Measurements from ENCODE around the gene MSL3B.

MSL3B gene

DNA sequence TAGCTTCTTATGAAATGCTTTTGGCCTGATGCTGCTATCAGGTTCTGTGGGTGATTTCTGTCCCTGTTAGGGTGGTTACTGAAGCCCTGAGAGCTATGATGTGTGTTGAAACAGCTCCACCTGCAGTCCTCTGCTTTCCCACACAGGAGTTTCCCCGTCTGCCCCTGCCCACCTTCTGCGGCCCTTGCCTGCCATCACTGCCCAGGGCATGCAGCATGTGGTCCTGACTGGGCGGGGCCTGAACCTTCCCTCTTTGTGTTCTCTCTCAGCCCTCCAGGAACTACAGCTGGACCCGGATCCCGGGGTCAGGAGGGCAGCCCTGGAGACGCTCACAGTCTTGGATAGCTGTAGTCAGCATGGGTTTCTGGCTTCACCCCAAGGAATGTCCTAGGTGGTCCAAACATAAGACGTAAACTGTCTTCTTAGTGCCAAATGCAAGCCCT is 35.3 kb downstream of the MSL3B start:
- no peak for DNase-seq (ENCODE audit: low read depth)

DNA sequence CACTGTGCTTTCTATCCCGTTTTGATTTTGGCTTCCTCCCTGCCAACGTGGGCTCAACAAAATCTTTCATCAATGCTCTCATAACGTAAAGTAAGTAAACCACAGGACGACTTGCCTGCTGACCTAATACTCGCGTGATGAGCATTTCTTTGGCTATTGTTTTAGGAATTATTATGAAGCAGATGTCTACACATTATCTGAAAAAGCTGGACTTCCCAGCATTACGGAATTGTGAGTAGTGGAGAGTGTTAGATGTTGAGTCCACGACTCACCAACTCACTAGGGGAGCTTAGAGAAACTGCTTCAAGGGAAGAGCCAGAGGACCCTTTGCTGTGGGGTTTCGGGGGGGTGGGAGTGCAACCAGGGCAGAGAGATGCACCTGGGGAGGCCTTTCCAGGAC is 35.8 kb downstream of the MSL3B start:
- DNase-seq (ENCODE audit: low read depth) = no peak

DNA sequence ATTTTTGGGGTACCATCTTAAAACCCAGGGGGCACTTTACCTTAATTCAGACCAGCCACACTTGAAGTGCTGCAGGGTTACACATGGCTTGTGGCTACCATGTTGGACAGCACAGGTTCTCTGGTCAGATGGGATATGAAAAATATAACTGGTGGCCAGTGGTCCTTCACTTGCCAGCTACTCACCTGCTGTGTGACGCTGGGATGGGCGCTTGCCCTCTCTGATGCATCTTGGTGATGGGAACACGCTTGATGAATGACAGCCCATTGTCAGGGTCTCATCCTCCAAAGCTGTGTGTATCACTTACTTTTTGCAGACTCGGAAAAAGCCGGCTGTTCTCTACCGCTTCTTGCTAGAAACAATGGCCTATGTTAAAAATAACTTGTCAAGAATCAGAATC is 36.3 kb downstream of the MSL3B start:
- DNase-seq (ENCODE audit: low read depth) = no peak

DNA sequence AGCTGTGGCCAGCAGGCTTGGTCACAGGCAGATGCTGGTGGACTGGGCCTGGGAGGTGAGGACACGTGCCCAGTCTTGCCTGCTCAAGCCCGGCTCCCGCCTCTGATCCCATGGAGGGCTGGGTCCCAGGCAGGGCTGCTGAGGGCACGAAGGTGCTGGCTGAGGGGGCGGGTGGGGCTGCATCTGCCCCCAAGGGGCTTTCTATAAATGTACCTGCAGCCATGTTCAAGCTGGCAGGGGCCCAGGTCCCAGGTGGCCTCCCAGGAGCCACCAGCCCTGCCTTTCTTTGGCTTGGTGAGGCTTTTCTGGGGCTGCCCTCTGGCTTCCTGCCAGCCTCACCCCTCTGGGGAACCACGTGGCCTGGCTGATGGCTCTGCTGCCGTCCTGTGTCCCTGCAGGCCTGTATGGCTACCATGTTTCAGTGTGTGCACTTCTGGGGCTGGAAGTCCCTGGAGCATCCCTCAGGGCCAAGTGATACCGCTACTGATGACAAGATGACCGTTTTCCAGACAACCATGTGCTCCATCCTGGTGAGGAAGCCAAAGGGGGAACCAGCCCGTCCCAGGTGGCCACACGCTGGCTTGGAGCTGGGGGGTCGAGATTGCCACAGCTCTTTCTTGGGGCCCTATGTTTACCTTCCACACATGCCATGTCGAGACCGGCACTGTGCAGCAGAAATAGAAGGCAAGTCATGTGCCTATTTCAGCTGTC is 37.0 kb downstream of the MSL3B start:
- no peak for DNase-seq (ENCODE audit: low read depth)

DNA sequence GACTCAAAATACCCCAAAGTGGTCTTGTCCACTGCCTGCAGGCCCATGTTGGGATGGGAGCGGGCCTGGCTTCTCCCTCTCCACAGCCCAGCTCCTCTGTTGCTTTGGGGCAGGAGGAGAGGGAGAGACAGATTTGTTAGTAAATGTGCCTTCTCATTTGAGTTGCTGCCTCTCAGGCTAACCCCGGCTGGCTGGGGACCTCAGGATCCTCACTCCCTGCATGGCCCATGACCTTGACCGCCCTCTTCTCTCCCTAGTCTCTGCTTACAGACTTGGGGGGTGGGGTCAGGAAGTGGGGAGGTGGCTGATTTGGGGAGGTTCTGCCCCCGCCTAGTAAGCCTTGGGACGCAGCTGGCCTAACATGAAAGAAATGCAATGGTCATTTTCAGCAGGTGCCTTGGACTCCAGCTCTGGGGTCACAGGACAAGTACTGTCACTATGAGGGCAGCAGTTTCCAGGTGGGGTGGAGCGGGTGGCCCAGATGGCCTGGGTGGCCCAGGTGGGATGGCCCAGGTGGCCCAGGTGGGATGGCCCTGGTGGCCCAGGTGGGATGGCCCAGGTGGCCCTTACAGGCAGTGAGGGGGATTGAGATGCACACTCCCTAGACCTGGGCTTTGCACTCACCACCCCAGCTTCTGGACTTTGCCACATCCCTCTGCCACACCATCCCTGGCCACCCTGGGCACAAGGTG is 37.9 kb downstream of the MSL3B start:
- DNase-seq (ENCODE audit: low read depth) = no peak

DNA sequence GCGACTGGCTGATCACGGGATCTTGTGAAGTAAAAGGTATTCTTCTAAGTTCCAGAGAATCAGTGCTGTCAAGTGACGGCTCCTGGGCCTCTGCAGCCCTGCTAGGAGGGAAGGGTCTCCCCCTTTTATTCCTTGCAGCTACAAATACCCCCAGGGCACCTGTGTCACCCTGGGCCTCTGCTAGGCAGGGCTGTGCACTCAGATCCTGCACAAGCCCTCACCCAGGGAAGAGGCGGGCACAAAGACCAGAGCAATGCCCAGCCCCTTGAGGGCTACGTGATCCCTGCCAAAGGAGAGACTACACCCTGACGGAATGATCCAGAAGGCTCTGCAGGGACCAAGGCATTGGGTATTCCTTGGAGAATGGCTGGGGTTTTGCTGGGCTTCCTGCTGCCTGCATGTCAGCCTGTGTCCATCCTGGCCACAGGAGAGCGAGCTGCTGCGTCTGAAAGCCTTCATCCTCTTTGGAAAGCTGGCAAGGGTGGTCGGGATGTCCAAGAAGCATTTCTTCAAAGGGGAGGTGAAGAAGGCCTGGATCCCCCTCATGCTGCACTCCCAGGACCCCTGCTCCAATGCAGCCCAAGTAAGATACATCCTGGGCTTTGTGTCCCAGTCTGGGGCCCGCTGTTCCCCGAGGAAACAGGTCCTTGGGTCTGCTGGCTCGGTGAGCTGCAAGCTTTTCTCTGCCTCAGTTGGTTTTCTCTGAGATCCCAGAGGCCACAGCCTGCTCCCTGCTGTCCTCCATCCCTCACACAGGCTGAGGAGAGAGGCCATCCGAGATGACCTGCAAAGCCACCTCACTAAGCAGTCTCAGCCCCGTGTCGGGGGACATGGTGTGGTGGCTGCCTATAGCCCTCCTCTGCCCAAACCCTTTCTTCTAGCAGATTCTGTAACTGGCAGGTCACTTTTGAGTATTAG is 38.7 kb downstream of the MSL3B start:
- DNase-seq (ENCODE audit: low read depth) = no peak

GRCh38 chr2:233828546-233829192 is 39.5 kb downstream of the MSL3B start:
- DNase-seq (ENCODE audit: low read depth) = no peak

- DNase-seq (ENCODE audit: low read depth) = no peak
Measured at GRCh38 chr2:233824373-233824772, 43.8 kb downstream of the MSL3B start.

- no peak for DNase-seq (ENCODE audit: low read depth)
Measured at GRCh38 chr2:233823731-233824121, 44.5 kb downstream of the MSL3B start.

DNA sequence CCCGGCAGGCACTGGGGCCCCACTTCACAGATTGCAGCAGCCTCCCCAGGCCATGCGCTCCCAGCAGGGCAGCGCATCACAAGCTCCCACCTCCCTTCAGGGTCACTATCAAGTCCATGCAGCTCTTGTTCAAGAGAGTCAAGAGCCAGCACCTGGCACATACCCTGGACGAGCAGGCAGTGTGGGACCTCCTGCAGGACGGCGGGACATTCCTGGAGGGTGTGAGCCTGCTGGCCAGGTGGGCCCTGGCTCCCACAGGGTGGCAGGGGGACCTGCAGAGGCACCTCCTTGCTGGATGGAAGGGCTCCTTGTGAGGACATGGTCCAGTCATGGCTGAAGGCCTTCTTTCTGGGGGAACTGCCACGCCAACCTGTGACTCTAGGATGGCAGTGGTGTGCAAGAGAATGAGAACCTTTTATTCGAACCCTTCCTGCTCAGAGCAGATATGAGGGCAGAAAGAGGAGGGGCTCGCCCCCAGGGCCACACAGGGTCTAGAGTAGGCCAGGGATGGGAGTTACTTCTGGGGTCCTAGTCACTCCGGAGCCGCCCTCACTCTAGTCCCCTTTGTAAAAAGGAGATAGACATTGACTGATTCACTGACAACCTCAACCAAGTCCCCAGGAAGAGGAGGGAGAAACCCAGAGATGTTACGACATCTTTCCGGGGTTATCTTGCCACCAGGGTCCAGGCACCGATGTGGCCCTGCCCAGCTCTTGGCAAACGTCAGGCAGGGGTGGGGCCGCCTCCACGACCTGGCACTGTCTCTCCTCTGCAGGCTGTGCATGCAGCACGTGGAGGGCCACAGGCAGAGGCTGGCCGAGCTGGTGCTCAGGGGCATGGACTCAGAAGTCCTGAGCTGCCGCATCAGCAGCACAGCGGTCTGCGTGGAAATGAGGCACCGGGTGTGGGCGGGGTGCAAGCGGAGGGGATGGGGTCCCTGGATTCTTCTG is 45.1 kb downstream of the MSL3B start:
- no peak for DNase-seq (ENCODE audit: low read depth)

GRCh38 chr2:233822101-233822771 is 46.0 kb downstream of the MSL3B start:
- no peak for DNase-seq (ENCODE audit: low read depth)

DNA sequence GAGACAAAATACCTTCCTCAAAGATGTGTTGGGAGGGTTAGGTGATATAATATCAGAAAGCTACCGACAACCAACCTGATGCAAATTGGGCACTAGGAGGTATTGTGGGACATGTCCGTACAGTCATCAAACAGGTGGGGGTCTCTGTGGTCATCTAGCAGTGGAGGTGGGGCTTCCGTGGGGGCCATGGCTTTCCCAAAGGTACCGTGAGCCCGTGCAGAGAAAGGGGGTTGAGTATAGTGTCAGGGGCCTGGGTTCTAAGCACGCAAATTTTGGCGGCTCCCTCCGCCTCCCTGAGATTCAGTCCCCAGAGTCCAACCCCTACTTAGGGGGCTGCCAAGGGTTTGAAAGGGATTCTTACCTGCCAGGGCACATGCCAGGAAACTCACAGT is 46.5 kb downstream of the MSL3B start:
- DNase-seq (ENCODE audit: low read depth) = no peak

DNA sequence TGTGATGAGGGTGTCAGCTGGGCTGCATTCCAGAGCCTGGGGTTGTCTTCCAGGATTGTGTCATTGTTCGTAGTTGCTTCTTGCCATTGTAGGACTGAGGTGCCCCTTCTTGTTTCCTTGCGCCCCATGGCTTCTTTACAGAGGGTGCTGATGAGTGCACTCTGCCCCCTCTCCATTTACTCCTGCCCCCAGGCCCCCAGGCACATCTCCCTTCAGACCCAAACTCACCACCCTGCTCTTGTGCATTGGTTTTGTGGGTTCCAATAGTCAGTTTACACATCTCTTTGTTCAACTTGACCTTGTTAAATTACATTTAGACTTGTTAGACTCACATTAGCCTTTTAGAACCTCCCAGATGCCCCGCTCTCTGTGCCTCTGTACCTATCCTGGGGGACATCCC is 47.0 kb downstream of the MSL3B start:
- no peak for DNase-seq (ENCODE audit: low read depth)

GRCh38 chr2:233820774-233821105 is 47.4 kb downstream of the MSL3B start:
- no peak for DNase-seq (ENCODE audit: low read depth)

GRCh38 chr2:233819884-233820773 is 48.1 kb downstream of the MSL3B start:
- DNase-seq (ENCODE audit: low read depth) = no peak

- no peak for DNase-seq (ENCODE audit: low read depth)
Measured at GRCh38 chr2:233818639-233819621, 49.3 kb downstream of the MSL3B start.

- DNase-seq (ENCODE audit: low read depth) = no peak
Measured at GRCh38 chr2:233817995-233818638, 50.1 kb downstream of the MSL3B start.

Data from HS-27A (cell line).